ENCODE measurements around the gene TMEM87A.
A peak's percentile ranks its signal among the peaks of the same experiment; 100 is the strongest.

Gene TMEM87A

DNA sequence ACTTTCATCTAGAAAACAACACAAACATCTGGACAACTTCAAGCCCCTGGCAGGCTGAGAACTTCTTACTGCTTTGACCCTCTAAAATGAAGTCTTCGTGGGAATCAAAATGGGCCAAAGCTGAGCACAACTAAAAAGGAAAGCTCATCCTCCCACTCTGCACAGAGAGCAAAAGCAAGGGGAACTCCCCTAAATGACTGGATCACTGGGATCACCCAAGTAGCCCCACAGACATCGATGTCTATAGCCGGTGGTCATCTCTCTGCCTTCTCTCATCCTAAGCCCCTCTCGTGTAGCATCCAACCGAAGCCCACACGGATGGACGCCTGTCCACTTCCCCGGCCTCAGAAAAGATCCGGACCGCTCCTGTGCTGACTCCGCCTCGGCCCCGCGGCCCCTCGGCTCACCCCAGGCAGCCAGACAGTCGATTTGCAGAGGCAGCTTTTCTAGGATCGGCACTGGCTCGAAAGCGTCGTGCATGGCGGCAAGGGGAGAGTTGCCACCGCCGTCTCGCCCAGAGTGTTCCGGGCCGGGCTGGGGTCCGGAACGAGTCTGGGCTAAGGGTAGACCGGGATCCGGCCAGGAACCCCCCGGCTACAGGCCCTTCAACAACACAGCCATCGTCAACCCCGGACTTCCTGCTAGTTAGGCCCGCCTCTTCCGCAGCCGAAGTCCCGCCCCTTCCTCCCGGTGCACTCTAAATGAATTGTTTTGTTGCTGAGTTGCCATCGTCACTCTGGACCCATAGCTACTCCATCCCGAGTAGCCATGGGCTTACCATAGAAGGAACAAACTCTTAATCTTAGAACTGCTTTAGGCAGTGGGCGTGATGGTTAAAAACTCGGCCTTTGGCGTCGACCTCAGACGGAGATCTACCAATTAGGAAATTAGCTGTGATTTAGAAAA, 65.3 kb downstream of the TMEM87A start, which contains the start of gene VPS39:
TSS of gene VPS39 (minus strand) at position 631 of the 906 bp plus-strand sequence. CDS start at position 480, 151 bp downstream.
- no peaks in the 10 kb centered on the region for H3K9me3 ChIP-seq (ENCODE audit: control insufficient read depth in 2 of 2, low read length in 2 of 2)
- peaks cover 10% of the 10 kb centered on the region for H3K4me1 ChIP-seq (ENCODE audit: control insufficient read depth, insufficient read depth, low read length)
- H3K36me3 ChIP-seq (ENCODE audit: control insufficient read depth in 2 of 2, insufficient read depth in 2 of 2, low read length in 2 of 2), result peaks cover 11 to 19% of the 10 kb centered on the region in 2 donors
- H3K27me3 ChIP-seq (ENCODE audit: control insufficient read depth in 1 of 2, insufficient read depth in 2 of 2, low read length in 2 of 2), result no peaks in the 10 kb centered on the region
- peak within 1 kb of the TSS; percentile 97 to 98 for H3K9ac ChIP-seq (ENCODE audit: low read length in 2 of 2)
- peak within 1 kb of the TSS; percentile 81 for H3K27ac ChIP-seq (ENCODE audit: low read length)
- H3K4me3 ChIP-seq (ENCODE audit: low read length in 2 of 2), result peak within 1 kb of the TSS; percentile 95 to 98

DNA sequence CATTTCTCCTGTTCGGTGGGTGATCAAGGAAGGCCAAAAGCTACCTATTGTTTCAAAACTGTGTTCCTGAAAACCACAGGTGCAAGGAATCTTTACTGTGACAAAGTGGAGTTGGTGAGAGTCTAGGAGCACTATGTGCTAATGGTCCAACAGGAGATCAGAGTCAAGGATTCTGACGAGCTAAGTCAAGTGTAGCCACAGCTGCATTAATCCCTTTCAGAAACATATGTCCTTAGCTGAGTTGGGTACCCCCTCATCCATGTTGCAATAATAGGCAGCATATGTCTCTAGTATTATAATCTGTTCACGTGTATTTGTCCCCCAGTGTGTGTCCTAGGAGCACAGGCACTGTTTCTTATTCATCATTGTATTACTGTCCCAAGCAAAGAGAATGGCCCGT, 66.8 kb downstream of the TMEM87A start:
- no peak overlapping the region for H3K9ac ChIP-seq (ENCODE audit: low read length in 2 of 2)
- peaks cover 12 to 16% of the 10 kb centered on the region in 2 donors for H3K36me3 ChIP-seq (ENCODE audit: control insufficient read depth in 2 of 2, insufficient read depth in 2 of 2, low read length in 2 of 2)
- H3K27ac ChIP-seq (ENCODE audit: low read length), result no peak overlapping the region
- no peaks in the 10 kb centered on the region for H3K9me3 ChIP-seq (ENCODE audit: control insufficient read depth in 2 of 2, low read length in 2 of 2)
- no peak overlapping the region for H3K4me3 ChIP-seq (ENCODE audit: low read length in 2 of 2)
- H3K4me1 ChIP-seq (ENCODE audit: control insufficient read depth, insufficient read depth, low read length), result peaks cover 10% of the 10 kb centered on the region
- H3K27me3 ChIP-seq (ENCODE audit: control insufficient read depth in 1 of 2, insufficient read depth in 2 of 2, low read length in 2 of 2), result no peaks in the 10 kb centered on the region

DNA sequence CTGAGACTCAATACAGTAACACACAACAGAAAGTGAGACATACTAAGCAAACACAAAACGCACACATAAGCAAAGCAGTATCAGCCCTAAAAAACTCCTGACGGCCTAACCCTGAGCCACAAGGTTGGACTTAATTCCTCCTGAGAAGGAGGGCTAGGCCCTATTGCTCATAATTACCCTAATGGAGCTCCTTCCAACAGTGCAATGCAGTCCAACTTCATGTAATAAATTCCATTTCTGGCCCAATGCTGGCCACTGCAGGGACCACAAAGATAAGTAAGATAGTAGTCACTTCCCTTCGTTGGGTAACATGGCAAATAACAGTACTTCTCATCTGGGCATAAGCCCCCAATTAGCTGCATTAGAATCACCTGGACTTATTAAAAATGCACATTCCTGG, 69.3 kb downstream of the TMEM87A start:
- Histone ChIP-seq H3K4me3 (ENCODE audit: low read length in 2 of 2) (no peak overlapping the region), H3K36me3 (ENCODE audit: control insufficient read depth in 2 of 2, insufficient read depth in 2 of 2, low read length in 2 of 2) (peaks cover 6 to 10% of the 10 kb centered on the region in 2 donors), H3K9ac (ENCODE audit: low read length in 2 of 2) (no peak overlapping the region), H3K27ac (ENCODE audit: low read length) (no peak overlapping the region), H3K27me3 (ENCODE audit: control insufficient read depth in 1 of 2, insufficient read depth in 2 of 2, low read length in 2 of 2) (no peaks in the 10 kb centered on the region), H3K9me3 (ENCODE audit: control insufficient read depth in 2 of 2, low read length in 2 of 2) (no peaks in the 10 kb centered on the region), H3K4me1 (ENCODE audit: control insufficient read depth, insufficient read depth, low read length) (peaks cover 10% of the 10 kb centered on the region)

DNA sequence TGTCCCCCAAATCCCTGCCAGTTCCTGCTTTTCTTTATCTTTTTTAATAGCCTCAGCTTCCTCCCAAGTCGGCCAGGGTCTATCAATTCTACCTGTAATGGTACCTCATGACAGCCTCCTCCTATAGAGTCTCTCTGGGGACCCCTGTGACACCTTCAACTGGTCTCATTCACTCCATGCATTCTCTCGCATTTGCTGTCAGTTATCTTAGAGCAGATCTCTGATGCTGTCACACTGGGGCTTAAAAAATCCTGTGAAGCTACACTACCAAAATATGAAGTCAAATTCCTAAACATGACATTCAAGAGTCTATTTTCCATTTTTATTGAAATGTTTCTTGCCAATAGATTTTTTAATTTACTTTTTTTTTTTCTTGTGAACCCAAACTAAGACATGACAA, 70.6 kb downstream of the TMEM87A start:
- no peak overlapping the region for H3K9ac ChIP-seq (ENCODE audit: low read length in 2 of 2)
- peaks cover 12 to 19% of the 10 kb centered on the region in 2 donors for H3K36me3 ChIP-seq (ENCODE audit: control insufficient read depth in 2 of 2, insufficient read depth in 2 of 2, low read length in 2 of 2)
- H3K4me3 ChIP-seq (ENCODE audit: low read length in 2 of 2), result no peak overlapping the region
- H3K27me3 ChIP-seq (ENCODE audit: control insufficient read depth in 1 of 2, insufficient read depth in 2 of 2, low read length in 2 of 2), result no peaks in the 10 kb centered on the region
- H3K27ac ChIP-seq (ENCODE audit: low read length), result no peak overlapping the region
- H3K9me3 ChIP-seq (ENCODE audit: control insufficient read depth in 2 of 2, low read length in 2 of 2), result no peaks in the 10 kb centered on the region
- H3K4me1 ChIP-seq (ENCODE audit: control insufficient read depth, insufficient read depth, low read length), result peaks cover 10% of the 10 kb centered on the region

DNA sequence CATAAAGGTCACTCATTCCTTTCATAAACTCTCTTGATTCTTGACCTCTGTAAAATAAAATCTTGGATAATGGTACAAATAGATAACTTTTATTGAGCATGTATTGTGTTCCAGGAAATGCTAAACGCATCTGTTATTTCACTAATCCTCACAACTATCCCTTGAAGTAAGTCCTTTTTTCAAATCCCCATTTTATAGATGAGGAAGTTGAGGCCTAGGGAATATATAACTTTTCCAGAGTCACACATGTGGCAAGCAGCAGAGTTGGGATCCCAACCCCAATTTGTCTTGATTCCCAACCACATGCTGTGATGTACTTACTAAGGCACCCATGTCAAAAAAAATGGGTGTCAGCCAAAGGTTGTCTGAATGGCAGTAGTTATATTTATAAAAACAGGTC, 71.4 kb downstream of the TMEM87A start:
- no peaks in the 10 kb centered on the region for H3K27me3 ChIP-seq (ENCODE audit: control insufficient read depth in 1 of 2, insufficient read depth in 2 of 2, low read length in 2 of 2)
- no peak overlapping the region for H3K9ac ChIP-seq (ENCODE audit: low read length in 2 of 2)
- no peak overlapping the region for H3K27ac ChIP-seq (ENCODE audit: low read length)
- peaks cover 12 to 19% of the 10 kb centered on the region in 2 donors for H3K36me3 ChIP-seq (ENCODE audit: control insufficient read depth in 2 of 2, insufficient read depth in 2 of 2, low read length in 2 of 2)
- H3K9me3 ChIP-seq (ENCODE audit: control insufficient read depth in 2 of 2, low read length in 2 of 2), result no peaks in the 10 kb centered on the region
- H3K4me1 ChIP-seq (ENCODE audit: control insufficient read depth, insufficient read depth, low read length), result peaks cover 3% of the 10 kb centered on the region
- H3K4me3 ChIP-seq (ENCODE audit: low read length in 2 of 2), result no peak overlapping the region

DNA sequence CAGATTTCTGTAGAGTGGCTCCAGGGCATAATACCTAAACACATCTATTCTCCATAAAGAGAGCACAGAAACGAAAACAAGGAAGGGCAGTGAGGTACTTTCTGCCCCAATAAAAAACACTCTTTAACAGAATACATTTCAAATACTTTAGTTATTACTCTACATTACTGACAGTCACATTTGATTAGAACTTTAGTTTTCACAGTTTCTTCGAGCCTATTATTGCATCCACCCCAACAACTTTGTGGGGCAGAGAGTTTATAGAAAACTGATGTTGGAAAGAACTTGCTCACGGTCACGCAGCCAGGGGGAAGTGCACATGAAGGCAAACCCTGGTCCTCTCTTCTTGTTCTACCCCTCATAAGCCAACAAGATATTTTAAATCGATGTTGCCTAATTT, 74.1 kb downstream of the TMEM87A start:
- H3K4me1 ChIP-seq (ENCODE audit: control insufficient read depth, insufficient read depth, low read length), result no peaks in the 10 kb centered on the region
- H3K4me3 ChIP-seq (ENCODE audit: low read length in 2 of 2), result no peak overlapping the region
- no peaks in the 10 kb centered on the region for H3K27me3 ChIP-seq (ENCODE audit: control insufficient read depth in 1 of 2, insufficient read depth in 2 of 2, low read length in 2 of 2)
- H3K9ac ChIP-seq (ENCODE audit: low read length in 2 of 2), result no peak overlapping the region
- no peaks in the 10 kb centered on the region for H3K9me3 ChIP-seq (ENCODE audit: control insufficient read depth in 2 of 2, low read length in 2 of 2)
- no peak overlapping the region for H3K27ac ChIP-seq (ENCODE audit: low read length)
- peaks cover 12 to 22% of the 10 kb centered on the region in 2 donors for H3K36me3 ChIP-seq (ENCODE audit: control insufficient read depth in 2 of 2, insufficient read depth in 2 of 2, low read length in 2 of 2)

DNA sequence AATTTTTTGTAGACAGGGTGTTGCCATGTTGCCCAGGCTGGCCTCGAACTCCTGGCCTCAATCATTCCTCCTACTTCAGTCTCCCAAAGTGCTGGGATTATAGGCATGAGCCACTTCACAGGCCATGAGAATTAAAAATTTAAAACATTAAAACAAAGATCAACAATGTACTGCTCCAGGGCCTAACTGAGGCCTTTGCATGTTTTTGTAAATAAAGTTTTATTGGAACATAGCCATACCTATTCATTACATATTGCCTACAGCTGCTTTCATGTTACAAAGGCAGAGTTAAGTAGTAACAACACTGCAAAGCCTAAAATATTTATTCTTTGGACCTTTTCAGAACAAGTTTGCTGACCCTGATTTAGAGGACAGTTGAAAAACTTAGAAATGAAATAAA, 74.7 kb downstream of the TMEM87A start:
- H3K9me3 ChIP-seq (ENCODE audit: control insufficient read depth in 2 of 2, low read length in 2 of 2), result no peaks in the 10 kb centered on the region
- peaks cover 12 to 22% of the 10 kb centered on the region in 2 donors for H3K36me3 ChIP-seq (ENCODE audit: control insufficient read depth in 2 of 2, insufficient read depth in 2 of 2, low read length in 2 of 2)
- no peak overlapping the region for H3K9ac ChIP-seq (ENCODE audit: low read length in 2 of 2)
- H3K27me3 ChIP-seq (ENCODE audit: control insufficient read depth in 1 of 2, insufficient read depth in 2 of 2, low read length in 2 of 2), result no peaks in the 10 kb centered on the region
- no peak overlapping the region for H3K4me3 ChIP-seq (ENCODE audit: low read length in 2 of 2)
- H3K4me1 ChIP-seq (ENCODE audit: control insufficient read depth, insufficient read depth, low read length), result no peaks in the 10 kb centered on the region
- H3K27ac ChIP-seq (ENCODE audit: low read length), result no peak overlapping the region

DNA sequence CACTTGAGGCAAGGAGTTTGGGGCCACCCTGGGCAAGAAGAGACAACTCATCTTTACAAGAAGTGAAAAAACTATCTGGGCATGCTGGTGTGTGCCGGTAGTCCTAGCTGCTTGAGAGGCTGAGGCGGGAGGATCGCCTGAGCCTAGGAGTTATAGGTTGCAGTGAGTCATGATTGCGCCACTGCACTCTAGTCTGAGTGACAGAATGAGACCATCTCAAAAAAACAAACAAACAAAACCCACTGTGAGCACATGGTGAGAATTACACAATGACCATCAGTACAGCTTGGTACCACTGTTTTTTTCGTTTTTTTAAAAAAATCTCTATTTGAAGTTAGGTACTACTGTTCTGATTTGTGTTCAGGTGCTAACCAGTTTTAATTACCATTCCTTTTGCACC, 78.7 kb downstream of the TMEM87A start:
- Histone ChIP-seq H3K27ac (ENCODE audit: low read length) (no peak overlapping the region), H3K9me3 (ENCODE audit: control insufficient read depth in 2 of 2, low read length in 2 of 2) (no peaks in the 10 kb centered on the region), H3K27me3 (ENCODE audit: control insufficient read depth in 1 of 2, insufficient read depth in 2 of 2, low read length in 2 of 2) (no peaks in the 10 kb centered on the region), H3K4me3 (ENCODE audit: low read length in 2 of 2) (no peak overlapping the region), H3K4me1 (ENCODE audit: control insufficient read depth, insufficient read depth, low read length) (no peaks in the 10 kb centered on the region), H3K36me3 (ENCODE audit: control insufficient read depth in 2 of 2, insufficient read depth in 2 of 2, low read length in 2 of 2) (peaks cover 19 to 26% of the 10 kb centered on the region in 2 donors), H3K9ac (ENCODE audit: low read length in 2 of 2) (no peak overlapping the region)

DNA sequence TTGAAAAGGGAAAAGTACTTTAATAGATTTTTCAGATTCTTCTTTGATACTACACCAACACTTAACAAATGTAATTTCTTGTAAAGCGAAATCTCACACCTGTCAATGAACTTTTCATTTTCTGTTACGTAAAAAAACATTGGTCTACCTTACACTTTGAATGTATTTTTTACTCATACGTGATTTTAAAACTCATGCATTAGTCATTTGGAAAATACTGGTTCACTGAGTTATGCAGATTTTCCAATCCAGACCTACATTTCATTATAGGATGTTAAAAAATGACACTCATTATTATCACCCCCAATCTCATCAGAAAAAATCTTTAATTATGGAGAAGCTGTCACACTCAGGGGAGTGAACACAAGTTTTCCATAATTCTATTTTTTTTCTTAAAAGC, 79.8 kb downstream of the TMEM87A start:
- no peak overlapping the region for H3K9ac ChIP-seq (ENCODE audit: low read length in 2 of 2)
- peaks cover 20 to 25% of the 10 kb centered on the region in 2 donors for H3K36me3 ChIP-seq (ENCODE audit: control insufficient read depth in 2 of 2, insufficient read depth in 2 of 2, low read length in 2 of 2)
- H3K27ac ChIP-seq (ENCODE audit: low read length), result no peak overlapping the region
- no peaks in the 10 kb centered on the region for H3K27me3 ChIP-seq (ENCODE audit: control insufficient read depth in 1 of 2, insufficient read depth in 2 of 2, low read length in 2 of 2)
- H3K4me3 ChIP-seq (ENCODE audit: low read length in 2 of 2), result no peak overlapping the region
- no peaks in the 10 kb centered on the region for H3K9me3 ChIP-seq (ENCODE audit: control insufficient read depth in 2 of 2, low read length in 2 of 2)
- H3K4me1 ChIP-seq (ENCODE audit: control insufficient read depth, insufficient read depth, low read length), result no peaks in the 10 kb centered on the region

DNA sequence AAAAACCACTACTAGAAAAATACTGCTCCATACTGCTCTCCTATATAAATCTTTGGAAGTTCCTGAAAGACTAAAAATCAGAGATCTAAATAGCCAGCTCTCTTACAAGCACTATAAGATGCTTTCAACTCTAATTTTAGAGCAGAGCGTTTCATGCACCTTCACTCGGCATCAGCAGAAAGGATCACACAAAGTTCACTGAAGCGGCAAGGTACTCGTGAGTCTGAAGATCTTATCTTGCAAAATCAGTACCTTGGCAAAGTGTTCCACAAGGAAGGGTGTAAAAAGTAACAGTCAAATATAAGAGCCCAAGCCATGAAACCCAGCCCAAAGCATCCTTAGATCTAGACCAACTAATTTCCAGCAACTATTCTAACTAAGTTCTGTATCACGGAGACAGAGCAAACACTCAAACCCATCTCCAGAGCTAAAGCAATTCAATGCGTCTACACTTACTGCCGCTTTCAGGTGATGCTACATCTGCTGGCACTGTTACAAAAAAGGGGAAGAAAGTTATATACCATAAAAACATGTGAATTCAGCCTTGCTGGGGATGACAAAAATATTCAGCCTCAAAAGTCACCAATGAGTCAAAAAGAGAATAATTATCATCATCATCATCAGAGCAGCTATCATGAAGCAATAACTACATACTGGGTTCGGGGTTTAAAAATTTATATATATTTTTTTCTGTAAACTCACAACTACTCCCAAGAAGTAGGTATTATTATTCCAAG, 81.5 kb downstream of the TMEM87A start:
- H3K27me3 ChIP-seq (ENCODE audit: control insufficient read depth in 1 of 2, insufficient read depth in 2 of 2, low read length in 2 of 2), result no peaks in the 10 kb centered on the region
- H3K4me3 ChIP-seq (ENCODE audit: low read length in 2 of 2), result no peak overlapping the region
- no peak overlapping the region for H3K9ac ChIP-seq (ENCODE audit: low read length in 2 of 2)
- H3K9me3 ChIP-seq (ENCODE audit: control insufficient read depth in 2 of 2, low read length in 2 of 2), result no peaks in the 10 kb centered on the region
- H3K4me1 ChIP-seq (ENCODE audit: control insufficient read depth, insufficient read depth, low read length), result no peaks in the 10 kb centered on the region
- H3K36me3 ChIP-seq (ENCODE audit: control insufficient read depth in 2 of 2, insufficient read depth in 2 of 2, low read length in 2 of 2), result peaks cover 29 to 35% of the 10 kb centered on the region in 2 donors
- no peak overlapping the region for H3K27ac ChIP-seq (ENCODE audit: low read length)

All from stomach smooth muscle (tissue), 2 donors.